ENCODE data around the gene TTLL9.
"Not testable (repeated sequence)": the region's sequence is repeated elsewhere in the genome, so short reads cannot be mapped to it uniquely, and the experiment has no call there.

Gene TTLL9

GRCh38 chr20:31922588-31922987 lies 52.2 kb downstream of the TTLL9 start:
- no peak for TF ChIP-seq CTCF (IDR thresholded peaks at IDR 0.05; ENCODE audit: low read depth, low read length)

GRCh38 chr20:31923388-31924331 lies 53.2 kb downstream of the TTLL9 start:
- H3K4me3 ChIP-seq (ENCODE audit: low read depth, low read length) = no peak overlapping the region
- no peak for TF ChIP-seq CTCF (IDR thresholded peaks at IDR 0.05; ENCODE audit: low read depth, low read length)

More at GRCh38 chr20:31922588-31922987, 52.2 kb downstream of the TTLL9 start:
- H3K4me3 ChIP-seq (ENCODE audit: low read depth, low read length) = no peak overlapping the region

GRCh38 chr20:31924561-31924960 lies 54.1 kb downstream of the TTLL9 start:
- TF ChIP-seq CTCF (IDR thresholded peaks at IDR 0.05; ENCODE audit: low read depth, low read length) = no peak
- H3K4me3 ChIP-seq (ENCODE audit: low read depth, low read length) = no peak overlapping the region

- no peak overlapping the region for H3K4me3 ChIP-seq (ENCODE audit: low read depth, low read length)
- TF ChIP-seq CTCF (IDR thresholded peaks at IDR 0.05; ENCODE audit: low read depth, low read length) = no peak
These were observed 55.2 kb downstream of the TTLL9 start for GRCh38 chr20:31925631-31926030.

- TF ChIP-seq CTCF (IDR thresholded peaks at IDR 0.05; ENCODE audit: low read depth, low read length) = no peak
- H3K4me3 ChIP-seq (ENCODE audit: low read depth, low read length) = no peak overlapping the region
These were observed 56.1 kb downstream of the TTLL9 start for GRCh38 chr20:31926493-31926892.

GRCh38 chr20:31927627-31928159 lies 57.3 kb downstream of the TTLL9 start:
- no peak overlapping the region for H3K4me3 ChIP-seq (ENCODE audit: low read depth, low read length)
- no peak for TF ChIP-seq CTCF (IDR thresholded peaks at IDR 0.05; ENCODE audit: low read depth, low read length)

GRCh38 chr20:31929631-31930030 lies 59.2 kb downstream of the TTLL9 start:
- H3K4me3 ChIP-seq (ENCODE audit: low read depth, low read length) = not testable (repeated sequence)

Data from WI38 (cell line).